IPS DF 6.9 (cell line): ENCODE results near the gene MAPRE2.

Experiments
- DNase-seq: peaks from one replicate; pipeline ENCODE4 v3.0.0-alpha.2; 2013; ENCODE audit warnings: low read depth, low spot score
- H3K27ac ChIP-seq: one replicate; pipeline ENCODE4 v1.5.1; 2013; ENCODE audit warnings: low read length, control low read depth
- H3K27me3 ChIP-seq: 2 replicates; pipeline ENCODE4 v1.6.1; 2013; ENCODE audit warnings: mild to moderate bottlenecking, low read length; ENCODE audit not compliant: control insufficient read depth, insufficient read depth
- H3K36me3 ChIP-seq: 2 replicates; pipeline ENCODE4 v1.6.1; 2013; ENCODE audit warnings: low read length; ENCODE audit not compliant: control insufficient read depth, insufficient read depth
- H3K4me1 ChIP-seq: 2 replicates; pipeline ENCODE4 v1.6.1; 2013; ENCODE audit warnings: low read length; ENCODE audit not compliant: control insufficient read depth, insufficient read depth
- H3K4me3 ChIP-seq: 2 replicates; pipeline ENCODE4 v1.5.1; 2013; ENCODE audit warnings: mild to moderate bottlenecking, low read length
- H3K9me3 ChIP-seq: 2 replicates; pipeline ENCODE4 v1.6.1; 2013; ENCODE audit warnings: low read length, inconsistent platforms; ENCODE audit not compliant: control insufficient read depth, insufficient read depth
- WGBS: extraction: QIAGEN DNeasy Blood & Tissue Kit; methylation state at CpG from one replicate; pipeline ENCODE4 v1.1.7; 2013; ENCODE audit warnings: mixed read lengths, missing lambda C conversion rate; ENCODE audit not compliant: insufficient read length, insufficient coverage; 5-methylcytosine and 5-hydroxymethylcytosine counted together

MAPRE2 gene

DNA sequence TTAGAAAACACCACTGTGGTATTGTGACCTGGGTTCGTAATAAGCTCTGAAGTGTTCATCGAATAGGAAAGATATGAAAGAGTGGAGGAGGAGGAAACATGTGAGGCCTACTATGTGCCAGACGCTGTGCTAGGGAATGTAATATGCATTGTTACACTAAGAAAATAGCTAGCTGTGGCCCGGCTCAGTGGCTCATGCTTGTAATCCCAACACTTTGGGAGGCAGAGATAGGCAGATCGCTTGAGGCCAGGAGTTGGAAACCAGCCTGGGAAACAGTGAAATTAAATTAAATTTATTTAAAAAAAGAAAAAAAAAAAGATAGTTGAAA is 150.4 kb downstream of the MAPRE2 start:
- no peak overlapping the region for H3K27ac ChIP-seq
- WGBS: no CpG with 5 or more reads among the region's 5 CpGs
- H3K27me3 ChIP-seq: no peaks in the 10 kb centered on the region
- no peaks in the 10 kb centered on the region; the same call in 1 of the 2 replicates for H3K36me3 ChIP-seq
- H3K9me3 ChIP-seq: no peaks in the 10 kb centered on the region
- DNase-seq: no peak
- H3K4me3 ChIP-seq: no peak overlapping the region
- peaks cover 2% of the 10 kb centered on the region; the same call in 1 of the 2 replicates for H3K4me1 ChIP-seq

DNA sequence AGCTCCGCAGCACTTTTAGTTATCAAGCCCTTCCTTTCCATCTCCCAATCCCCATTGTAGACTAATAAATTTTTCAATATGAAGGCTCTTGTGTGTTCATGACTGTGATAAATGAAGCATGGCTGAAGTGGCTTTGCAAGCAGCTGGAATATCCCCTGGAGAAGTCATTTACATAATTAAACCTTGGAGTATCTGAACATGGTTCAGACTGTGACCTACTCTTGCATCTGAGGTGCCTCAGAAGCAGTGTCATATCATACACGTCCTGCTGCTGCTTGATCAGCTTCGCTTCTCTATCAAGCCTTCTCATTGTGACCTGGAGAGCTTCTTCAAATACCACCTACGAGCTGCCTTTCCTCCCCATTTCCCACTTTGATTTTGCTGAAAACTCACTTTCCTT is 151.2 kb downstream of the MAPRE2 start:
- no peak for DNase-seq
- H3K4me1 ChIP-seq: peaks cover 2% of the 10 kb centered on the region; the same call in 1 of the 2 replicates
- WGBS: no CpG with 5 or more reads among the region's 4 CpGs
- H3K27me3 ChIP-seq: no peaks in the 10 kb centered on the region
- H3K27ac ChIP-seq: no peak overlapping the region
- H3K36me3 ChIP-seq: no peaks in the 10 kb centered on the region; the same call in 1 of the 2 replicates
- H3K9me3 ChIP-seq: no peaks in the 10 kb centered on the region
- no peak overlapping the region for H3K4me3 ChIP-seq
